Measurements from ENCODE around the gene FKTN. TPM values are rescaled to one million over a fixed set of nuclear protein-coding genes. Genes with fewer than 3 reads are reported as not detected.

The FKTN gene
- polyA plus RNA-seq, 1 of the 3 experiments (the other 2 are of a cell fraction) = 5.3 TPM

GRCh38 chr9:105667867-105668266 is 109.9 kb downstream of the FKTN start:
- TF ChIP-seq USF2 (IDR thresholded peaks at IDR 0.05; ENCODE audit: borderline replicate concordance, low read depth, low read length) = no peak
- no peak for TF ChIP-seq MEF2A (IDR thresholded peaks at IDR 0.05; ENCODE audit: borderline replicate concordance, low read depth)
- no peak for TF ChIP-seq POLR2AphosphoS5 (IDR thresholded peaks at IDR 0.05; ENCODE audit: low read depth, low read length)
- no peak for TF ChIP-seq GATA2 (CRISPR knock-in tag; IDR thresholded peaks at IDR 0.05)
- no peak for TF ChIP-seq ELF1 (IDR thresholded peaks at IDR 0.05)
- no peak for TF ChIP-seq CHD2 (IDR thresholded peaks at IDR 0.05; ENCODE audit: low read length, partially characterized antibody)
- TF ChIP-seq FOXJ3 (CRISPR knock-in tag; IDR thresholded peaks at IDR 0.05) = no peak
- TF ChIP-seq EZH2phosphoT487 (IDR thresholded peaks at IDR 0.05; ENCODE audit: borderline replicate concordance, low read depth) = no peak
- TF ChIP-seq, protein P1, sequence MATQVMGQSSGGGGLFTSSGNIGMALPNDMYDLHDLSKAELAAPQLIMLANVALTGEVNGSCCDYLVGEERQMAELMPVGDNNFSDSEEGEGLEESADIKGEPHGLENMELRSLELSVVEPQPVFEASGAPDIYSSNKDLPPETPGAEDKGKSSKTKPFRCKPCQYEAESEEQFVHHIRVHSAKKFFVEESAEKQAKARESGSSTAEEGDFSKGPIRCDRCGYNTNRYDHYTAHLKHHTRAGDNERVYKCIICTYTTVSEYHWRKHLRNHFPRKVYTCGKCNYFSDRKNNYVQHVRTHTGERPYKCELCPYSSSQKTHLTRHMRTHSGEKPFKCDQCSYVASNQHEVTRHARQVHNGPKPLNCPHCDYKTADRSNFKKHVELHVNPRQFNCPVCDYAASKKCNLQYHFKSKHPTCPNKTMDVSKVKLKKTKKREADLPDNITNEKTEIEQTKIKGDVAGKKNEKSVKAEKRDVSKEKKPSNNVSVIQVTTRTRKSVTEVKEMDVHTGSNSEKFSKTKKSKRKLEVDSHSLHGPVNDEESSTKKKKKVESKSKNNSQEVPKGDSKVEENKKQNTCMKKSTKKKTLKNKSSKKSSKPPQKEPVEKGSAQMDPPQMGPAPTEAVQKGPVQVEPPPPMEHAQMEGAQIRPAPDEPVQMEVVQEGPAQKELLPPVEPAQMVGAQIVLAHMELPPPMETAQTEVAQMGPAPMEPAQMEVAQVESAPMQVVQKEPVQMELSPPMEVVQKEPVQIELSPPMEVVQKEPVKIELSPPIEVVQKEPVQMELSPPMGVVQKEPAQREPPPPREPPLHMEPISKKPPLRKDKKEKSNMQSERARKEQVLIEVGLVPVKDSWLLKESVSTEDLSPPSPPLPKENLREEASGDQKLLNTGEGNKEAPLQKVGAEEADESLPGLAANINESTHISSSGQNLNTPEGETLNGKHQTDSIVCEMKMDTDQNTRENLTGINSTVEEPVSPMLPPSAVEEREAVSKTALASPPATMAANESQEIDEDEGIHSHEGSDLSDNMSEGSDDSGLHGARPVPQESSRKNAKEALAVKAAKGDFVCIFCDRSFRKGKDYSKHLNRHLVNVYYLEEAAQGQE (IDR thresholded peaks at IDR 0.05; ENCODE audit: low read depth, low read length) = no peak
- no peak for TF ChIP-seq RFX5 (IDR thresholded peaks at IDR 0.05; ENCODE audit: low read length)
- TF ChIP-seq ZBTB33 (IDR thresholded peaks at IDR 0.05; ENCODE audit: borderline replicate concordance, low read depth) = no peak
- TF ChIP-seq MXI1 (IDR thresholded peaks at IDR 0.05; ENCODE audit: low read depth, low read length) = no peak
- TF ChIP-seq, protein P2, sequence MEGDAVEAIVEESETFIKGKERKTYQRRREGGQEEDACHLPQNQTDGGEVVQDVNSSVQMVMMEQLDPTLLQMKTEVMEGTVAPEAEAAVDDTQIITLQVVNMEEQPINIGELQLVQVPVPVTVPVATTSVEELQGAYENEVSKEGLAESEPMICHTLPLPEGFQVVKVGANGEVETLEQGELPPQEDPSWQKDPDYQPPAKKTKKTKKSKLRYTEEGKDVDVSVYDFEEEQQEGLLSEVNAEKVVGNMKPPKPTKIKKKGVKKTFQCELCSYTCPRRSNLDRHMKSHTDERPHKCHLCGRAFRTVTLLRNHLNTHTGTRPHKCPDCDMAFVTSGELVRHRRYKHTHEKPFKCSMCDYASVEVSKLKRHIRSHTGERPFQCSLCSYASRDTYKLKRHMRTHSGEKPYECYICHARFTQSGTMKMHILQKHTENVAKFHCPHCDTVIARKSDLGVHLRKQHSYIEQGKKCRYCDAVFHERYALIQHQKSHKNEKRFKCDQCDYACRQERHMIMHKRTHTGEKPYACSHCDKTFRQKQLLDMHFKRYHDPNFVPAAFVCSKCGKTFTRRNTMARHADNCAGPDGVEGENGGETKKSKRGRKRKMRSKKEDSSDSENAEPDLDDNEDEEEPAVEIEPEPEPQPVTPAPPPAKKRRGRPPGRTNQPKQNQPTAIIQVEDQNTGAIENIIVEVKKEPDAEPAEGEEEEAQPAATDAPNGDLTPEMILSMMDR (IDR thresholded peaks at IDR 0.05) = no peak
- no peak for TF ChIP-seq TCF12 (IDR thresholded peaks at IDR 0.05)
- no peak for TF ChIP-seq NFIC (IDR thresholded peaks at IDR 0.05; ENCODE audit: borderline replicate concordance)
- no peak for TF ChIP-seq SMC3 (IDR thresholded peaks at IDR 0.05; ENCODE audit: low read depth, low read length)
- no peak for TF ChIP-seq FOXM1 (IDR thresholded peaks at IDR 0.05; ENCODE audit: low read depth)
- no peak for TF ChIP-seq JUND (IDR thresholded peaks at IDR 0.05)
- Histone ChIP-seq H3K9me2 (no peaks in the 10 kb centered on the region), H3K4me2 (no peak overlapping the region), H3K4me3 (ENCODE audit: low read depth in 2 of 2, low read length in 1 of 2) (no peak overlapping the region), H3K36me3 (replicated peaks in 1 of 2; ENCODE audit: control insufficient read depth in 1 of 2, insufficient read depth in 2 of 2, low read length in 1 of 2) (no peaks in the 10 kb centered on the region), H3K4me1 (ENCODE audit: control insufficient read depth in 1 of 2, insufficient read depth in 2 of 2, low read depth in 1 of 2, low read length in 1 of 2) (no peaks in the 10 kb centered on the region), H3K9ac (no peak overlapping the region), H3K27ac (ENCODE audit: low read depth in 2 of 2, low read length in 1 of 2) (no peak overlapping the region), H3K9me3 (no peaks in the 10 kb centered on the region), H3K79me2 (ENCODE audit: insufficient read depth) (no peaks in the 10 kb centered on the region), H3F3A (replicated peaks; ENCODE audit: insufficient read depth) (no peaks in the 10 kb centered on the region), H3K27me3 (ENCODE audit: insufficient read depth) (no peaks in the 10 kb centered on the region), H4K20me1 (ENCODE audit: insufficient read depth) (no peaks in the 10 kb centered on the region), H2AFZ (ENCODE audit: low read depth) (no peak overlapping the region)
- CTCF ChIA-PET = interaction anchor here (1.1 kb wide), 1 partner anchor 11 kb away, joined by 3 read pairs; no protein-coding TSS in a partner anchor
- no peak for DNase-seq
- POLR2A ChIA-PET = no interaction called here
- WGBS (ENCODE audit: low lambda C conversion rate) = 38% methylated on average over 4 of the region's 4 CpGs
